Measurements from ENCODE around the gene CARD19.
"Not testable (repeated sequence)": the region's sequence is repeated elsewhere in the genome, so short reads cannot be mapped to it uniquely, and the experiment has no call there.

CARD19 gene

GRCh38 chr9:93098236-93098946 lies 2.4 kb downstream of the CARD19 start:
- Histone ChIP-seq H3K27ac (peak overlapping the region in 20 of 21 experiments; percentile 45 to 97 (median 91)), H3K4me3 (peak overlapping the region in 4 of 7 experiments; percentile 12 to 99 (median 76))

- no peak overlapping the region for H3K4me3 ChIP-seq
- H3K27ac ChIP-seq = peak overlapping the region in 19 of 21 experiments; percentile 4 to 97 (median 65)
These were observed 3.7 kb downstream of the CARD19 start for GRCh38 chr9:93099551-93100275.

GRCh38 chr9:93100276-93100636 lies 4.2 kb downstream of the CARD19 start:
- peak overlapping the region in 6 of 21 experiments; percentile 4 to 95 (median 55) for H3K27ac ChIP-seq

GRCh38 chr9:93101086-93101485 lies 5.1 kb downstream of the CARD19 start:
- H3K4me3 ChIP-seq, H3K27ac ChIP-seq: not testable (repeated sequence)

More at GRCh38 chr9:93100276-93100636, 4.2 kb downstream of the CARD19 start:
- no peak overlapping the region for H3K4me3 ChIP-seq

GRCh38 chr9:93105620-93106019 lies 9.6 kb downstream of the CARD19 start:
- H3K4me3 ChIP-seq = no peak overlapping the region
- H3K27ac ChIP-seq = no peak overlapping the region

GRCh38 chr9:93107151-93107824 lies 11.3 kb downstream of the CARD19 start:
- no peak overlapping the region for H3K4me3 ChIP-seq
- no peak overlapping the region for H3K27ac ChIP-seq

GRCh38 chr9:93107825-93108161 lies 11.8 kb downstream of the CARD19 start:
- H3K4me3 ChIP-seq = no peak overlapping the region
- peak overlapping the region in 1 of 21 experiments; percentile 29 for H3K27ac ChIP-seq

GRCh38 chr9:93108291-93109041 lies 12.4 kb downstream of the CARD19 start:
- no peak overlapping the region for H3K4me3 ChIP-seq
- H3K27ac ChIP-seq = peak overlapping the region in 2 of 21 experiments; percentile 0 to 29

- Histone ChIP-seq H3K4me3 (no peak overlapping the region), H3K27ac (peak overlapping the region in 3 of 21 experiments; percentile 21 to 50 (median 39))
These were observed 14.4 kb downstream of the CARD19 start for GRCh38 chr9:93110311-93110855.

GRCh38 chr9:93111001-93111370 lies 15.0 kb downstream of the CARD19 start:
- peak overlapping the region in 2 of 21 experiments; percentile 58 to 76 for H3K27ac ChIP-seq
- no peak overlapping the region for H3K4me3 ChIP-seq

GRCh38 chr9:93111371-93112115 lies 15.5 kb downstream of the CARD19 start:
- Histone ChIP-seq H3K27ac (peak overlapping the region in 7 of 21 experiments; percentile 7 to 76 (median 42)), H3K4me3 (no peak overlapping the region)

- Histone ChIP-seq H3K4me3 (no peak overlapping the region), H3K27ac (peak overlapping the region in 8 of 21 experiments; percentile 7 to 76 (median 44))
These were observed 16.3 kb downstream of the CARD19 start for GRCh38 chr9:93112116-93112863.

GRCh38 chr9:93112864-93113389 lies 16.9 kb downstream of the CARD19 start:
- peak overlapping the region in 6 of 21 experiments; percentile 18 to 58 (median 32) for H3K27ac ChIP-seq

GRCh38 chr9:93114169-93114983 lies 18.4 kb downstream of the CARD19 start:
- H3K27ac ChIP-seq = peak overlapping the region in 7 of 21 experiments; percentile 14 to 65 (median 47)

More at GRCh38 chr9:93112864-93113389, 16.9 kb downstream of the CARD19 start:
- H3K4me3 ChIP-seq = no peak overlapping the region

GRCh38 chr9:93114984-93115335 lies 18.9 kb downstream of the CARD19 start:
- Histone ChIP-seq H3K27ac (peak overlapping the region in 5 of 21 experiments; percentile 14 to 65 (median 47)), H3K4me3 (no peak overlapping the region)

More at GRCh38 chr9:93114169-93114983, 18.4 kb downstream of the CARD19 start:
- H3K4me3 ChIP-seq = no peak overlapping the region

GRCh38 chr9:93115486-93116071 lies 19.6 kb downstream of the CARD19 start:
- H3K27ac ChIP-seq = peak overlapping the region in 3 of 21 experiments; percentile 38 to 65 (median 55)
- H3K4me3 ChIP-seq = no peak overlapping the region
